ENCODE results near the gene SNTN.

DNA sequence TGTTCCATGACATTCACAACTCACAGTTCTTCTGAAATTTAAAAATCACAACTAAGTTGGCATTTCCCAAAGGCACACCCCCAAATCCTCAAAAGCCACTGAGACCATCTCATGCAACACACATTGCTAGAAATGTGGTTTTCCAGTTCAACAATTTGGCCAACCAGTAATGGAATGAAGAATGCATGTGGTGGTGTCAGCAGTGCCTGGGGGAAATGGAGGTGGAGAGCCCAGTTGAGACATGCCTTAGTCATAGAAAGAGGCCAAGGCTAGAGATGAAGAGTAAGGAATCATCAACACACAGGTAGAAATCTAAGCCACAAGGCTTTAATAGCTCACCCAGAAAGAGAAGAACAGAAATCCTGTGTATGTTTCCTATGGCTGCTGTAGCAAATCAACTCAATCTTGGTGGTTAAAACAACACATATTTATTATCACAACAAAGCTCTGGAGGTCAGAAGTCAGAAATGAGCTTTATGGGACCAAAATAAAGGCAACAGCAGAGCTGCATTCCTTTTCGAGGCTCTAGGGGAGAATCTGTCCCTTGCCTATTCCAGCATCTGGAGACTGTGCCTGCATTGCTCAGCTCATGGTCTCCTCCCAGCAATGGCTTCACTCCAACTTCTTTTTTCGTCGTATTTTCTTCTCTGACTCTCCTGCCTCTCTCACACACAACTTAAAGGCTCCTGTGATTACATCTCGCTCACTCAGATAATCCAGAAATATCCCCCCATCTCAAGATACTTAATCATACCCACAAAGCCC is 54.0 kb downstream of the SNTN start:
- TF ChIP-seq, protein P1, sequence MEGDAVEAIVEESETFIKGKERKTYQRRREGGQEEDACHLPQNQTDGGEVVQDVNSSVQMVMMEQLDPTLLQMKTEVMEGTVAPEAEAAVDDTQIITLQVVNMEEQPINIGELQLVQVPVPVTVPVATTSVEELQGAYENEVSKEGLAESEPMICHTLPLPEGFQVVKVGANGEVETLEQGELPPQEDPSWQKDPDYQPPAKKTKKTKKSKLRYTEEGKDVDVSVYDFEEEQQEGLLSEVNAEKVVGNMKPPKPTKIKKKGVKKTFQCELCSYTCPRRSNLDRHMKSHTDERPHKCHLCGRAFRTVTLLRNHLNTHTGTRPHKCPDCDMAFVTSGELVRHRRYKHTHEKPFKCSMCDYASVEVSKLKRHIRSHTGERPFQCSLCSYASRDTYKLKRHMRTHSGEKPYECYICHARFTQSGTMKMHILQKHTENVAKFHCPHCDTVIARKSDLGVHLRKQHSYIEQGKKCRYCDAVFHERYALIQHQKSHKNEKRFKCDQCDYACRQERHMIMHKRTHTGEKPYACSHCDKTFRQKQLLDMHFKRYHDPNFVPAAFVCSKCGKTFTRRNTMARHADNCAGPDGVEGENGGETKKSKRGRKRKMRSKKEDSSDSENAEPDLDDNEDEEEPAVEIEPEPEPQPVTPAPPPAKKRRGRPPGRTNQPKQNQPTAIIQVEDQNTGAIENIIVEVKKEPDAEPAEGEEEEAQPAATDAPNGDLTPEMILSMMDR (IDR thresholded peaks at IDR 0.05): no peak
- no peak for TF ChIP-seq POLR2A (IDR thresholded peaks at IDR 0.05)

Measured in Peyer's patch (tissue), 4 donors.